ENCODE measurements around the gene PEX19. TPM values are rescaled to one million over a fixed set of nuclear protein-coding genes. Genes with fewer than 3 reads are reported as not detected.

The PEX19 gene
- total RNA-seq, 1 experiment from 2014 or later = 50.1 TPM

DNA sequence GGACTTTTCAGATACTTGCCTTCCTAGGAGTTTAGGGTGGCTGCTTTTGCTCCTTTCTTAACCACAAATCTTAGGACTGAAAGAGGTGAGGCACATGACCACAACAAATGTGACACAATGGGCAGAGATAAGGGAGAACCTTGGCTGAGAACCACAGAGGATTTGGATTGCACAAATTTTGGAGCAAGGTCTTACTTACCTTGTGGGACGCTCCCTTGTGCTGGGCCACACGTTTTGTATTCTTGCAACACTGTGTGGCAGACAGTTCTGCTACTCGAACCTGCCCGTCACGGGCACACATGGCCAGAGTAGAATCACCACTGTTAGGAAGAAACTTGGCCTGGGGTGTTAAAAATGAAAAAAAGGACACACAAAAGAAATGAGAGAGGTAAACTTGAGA lies 46.5 kb downstream of the PEX19 start:
- H3K9me2 ChIP-seq (ENCODE audit: insufficient read depth) = no peaks in the 10 kb centered on the region
- H4K20me1 ChIP-seq (ENCODE audit: insufficient read depth) = peaks cover 13% of the 10 kb centered on the region
- POLR2A ChIA-PET (ENCODE audit: unreplicated experiment) = no interaction called here
- H3K27ac ChIP-seq = no peak overlapping the region
- CTCF ChIA-PET = no interaction called here
- no peak for DNase-seq
- H3K79me2 ChIP-seq (ENCODE audit: low read depth) = 0 out of 2 replicates have a peak, but pooled peaks cover 7% of the 10 kb centered on the region
- no peaks in the 10 kb centered on the region; the same call in 1 of the 2 replicates for H3F3A ChIP-seq (ENCODE audit: insufficient read depth, low read depth)
- no peak overlapping the region for H3K4me2 ChIP-seq
- BruUV-seq (replicated peaks) = no TSS peak
- no peaks in the 10 kb centered on the region for H3K9me3 ChIP-seq (ENCODE audit: insufficient read depth, low read depth)
- no peak for TF ChIP-seq EZH2 (IDR thresholded peaks at IDR 0.05; ENCODE audit: low read depth)
- TF ChIP-seq, protein P1, sequence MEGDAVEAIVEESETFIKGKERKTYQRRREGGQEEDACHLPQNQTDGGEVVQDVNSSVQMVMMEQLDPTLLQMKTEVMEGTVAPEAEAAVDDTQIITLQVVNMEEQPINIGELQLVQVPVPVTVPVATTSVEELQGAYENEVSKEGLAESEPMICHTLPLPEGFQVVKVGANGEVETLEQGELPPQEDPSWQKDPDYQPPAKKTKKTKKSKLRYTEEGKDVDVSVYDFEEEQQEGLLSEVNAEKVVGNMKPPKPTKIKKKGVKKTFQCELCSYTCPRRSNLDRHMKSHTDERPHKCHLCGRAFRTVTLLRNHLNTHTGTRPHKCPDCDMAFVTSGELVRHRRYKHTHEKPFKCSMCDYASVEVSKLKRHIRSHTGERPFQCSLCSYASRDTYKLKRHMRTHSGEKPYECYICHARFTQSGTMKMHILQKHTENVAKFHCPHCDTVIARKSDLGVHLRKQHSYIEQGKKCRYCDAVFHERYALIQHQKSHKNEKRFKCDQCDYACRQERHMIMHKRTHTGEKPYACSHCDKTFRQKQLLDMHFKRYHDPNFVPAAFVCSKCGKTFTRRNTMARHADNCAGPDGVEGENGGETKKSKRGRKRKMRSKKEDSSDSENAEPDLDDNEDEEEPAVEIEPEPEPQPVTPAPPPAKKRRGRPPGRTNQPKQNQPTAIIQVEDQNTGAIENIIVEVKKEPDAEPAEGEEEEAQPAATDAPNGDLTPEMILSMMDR (conservative IDR thresholded peaks at IDR 0.05) = no peak
- H2AFZ ChIP-seq = no peak overlapping the region
- no peaks in the 10 kb centered on the region for H3K27me3 ChIP-seq (ENCODE audit: insufficient read depth, low read depth)
- H3K4me3 ChIP-seq = no peak overlapping the region
- peaks cover 24% of the 10 kb centered on the region for H3K36me3 ChIP-seq (ENCODE audit: low read depth)
- intact Hi-C loops (cut with micrococcal nuclease; ENCODE audit: unreplicated experiment) = no loop called here
- H3K4me1 ChIP-seq (replicated peaks; ENCODE audit: insufficient read depth) = no peaks in the 10 kb centered on the region

DNA sequence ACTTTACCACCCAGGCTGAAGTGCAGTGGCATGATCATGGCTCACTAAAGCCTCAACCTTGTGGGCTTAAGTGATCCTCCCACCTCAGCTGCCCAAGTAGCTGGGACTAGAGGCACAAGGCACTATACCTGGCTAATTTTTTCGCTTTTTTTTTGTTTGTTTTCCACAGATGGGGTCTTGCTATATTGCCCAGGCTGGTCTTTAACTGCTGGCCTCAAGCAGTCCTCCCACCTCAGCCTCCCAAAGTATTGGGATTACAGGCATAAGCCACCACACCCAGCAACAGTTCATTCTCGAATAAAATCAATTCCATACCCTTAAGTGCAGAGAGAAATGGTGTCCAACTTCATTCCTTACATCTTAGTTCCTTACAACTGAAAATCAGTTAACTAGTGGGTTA lies 47.4 kb downstream of the PEX19 start:
- Histone ChIP-seq H3K79me2 (ENCODE audit: low read depth) (no peaks in the 10 kb centered on the region), H3K27ac (no peak overlapping the region), H3K4me2 (no peak overlapping the region), H3F3A (ENCODE audit: insufficient read depth, low read depth) (no peaks in the 10 kb centered on the region; the same call in 1 of the 2 replicates), H4K20me1 (ENCODE audit: insufficient read depth) (peaks cover 18% of the 10 kb centered on the region), H3K4me3 (no peak overlapping the region), H3K27me3 (ENCODE audit: insufficient read depth, low read depth) (no peaks in the 10 kb centered on the region), H3K36me3 (ENCODE audit: low read depth) (peaks cover 31% of the 10 kb centered on the region), H2AFZ (no peak overlapping the region), H3K9me2 (ENCODE audit: insufficient read depth) (no peaks in the 10 kb centered on the region), H3K9me3 (ENCODE audit: insufficient read depth, low read depth) (no peaks in the 10 kb centered on the region), H3K4me1 (replicated peaks; ENCODE audit: insufficient read depth) (no peaks in the 10 kb centered on the region)
- TF ChIP-seq, protein P1 (conservative IDR thresholded peaks at IDR 0.05) = no peak
- TF ChIP-seq EZH2 (IDR thresholded peaks at IDR 0.05; ENCODE audit: low read depth) = no peak
- no peak for DNase-seq
- no TSS peak for BruUV-seq (replicated peaks)
- intact Hi-C loops (cut with micrococcal nuclease; ENCODE audit: unreplicated experiment) = no loop called here
- CTCF ChIA-PET = no interaction called here
- POLR2A ChIA-PET (ENCODE audit: unreplicated experiment) = no interaction called here

DNA sequence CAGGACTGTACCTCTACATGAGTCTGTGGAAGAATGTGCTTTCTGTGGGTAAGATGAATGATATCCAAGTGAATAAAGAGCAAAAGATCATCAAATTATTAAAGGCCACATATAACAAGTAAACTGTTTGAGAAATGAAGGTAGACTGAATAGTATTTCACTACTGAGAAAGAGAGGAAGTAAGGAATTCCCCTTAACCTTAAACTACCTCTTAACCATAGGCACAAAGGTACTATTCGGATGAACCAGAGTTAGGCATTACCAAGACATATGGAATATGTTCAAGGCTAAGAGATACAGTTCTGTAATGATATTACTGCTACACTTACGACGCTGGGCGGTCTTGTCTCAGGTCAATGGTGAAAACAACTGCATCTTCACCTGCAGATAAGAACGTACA lies 48.1 kb downstream of the PEX19 start:
- no peak for DNase-seq
- Histone ChIP-seq H3K9me2 (ENCODE audit: insufficient read depth) (no peaks in the 10 kb centered on the region), H3K4me1 (replicated peaks; ENCODE audit: insufficient read depth) (no peaks in the 10 kb centered on the region), H2AFZ (no peak overlapping the region), H3K4me2 (no peak overlapping the region), H4K20me1 (ENCODE audit: insufficient read depth) (peaks cover 17% of the 10 kb centered on the region), H3K4me3 (no peak overlapping the region), H3F3A (ENCODE audit: insufficient read depth, low read depth) (no peaks in the 10 kb centered on the region; the same call in 1 of the 2 replicates), H3K27ac (no peak overlapping the region), H3K79me2 (ENCODE audit: low read depth) (no peaks in the 10 kb centered on the region), H3K9me3 (ENCODE audit: insufficient read depth, low read depth) (no peaks in the 10 kb centered on the region), H3K27me3 (ENCODE audit: insufficient read depth, low read depth) (no peaks in the 10 kb centered on the region), H3K36me3 (ENCODE audit: low read depth) (peaks cover 31% of the 10 kb centered on the region)
- POLR2A ChIA-PET (ENCODE audit: unreplicated experiment) = no interaction called here
- CTCF ChIA-PET = no interaction called here
- no TSS peak for BruUV-seq (replicated peaks)
- intact Hi-C loops (cut with micrococcal nuclease; ENCODE audit: unreplicated experiment) = no loop called here
- TF ChIP-seq, protein P1 (conservative IDR thresholded peaks at IDR 0.05) = no peak
- no peak for TF ChIP-seq EZH2 (IDR thresholded peaks at IDR 0.05; ENCODE audit: low read depth)
